B cell (primary cell): ENCODE measurements around the gene SPINDOC.

Source experiments
- CTCF ChIP-seq: fragments of 200-600 bp; IDR thresholded peaks from one replicate; pipeline ENCODE4 v1.8.0; 2022; ENCODE audit warnings: antibody characterized with exemption, mild to moderate bottlenecking
- EZH2 ChIP-seq: IDR thresholded peaks from 2 replicates; pipeline ENCODE4 v1.6.1; 2012; ENCODE audit warnings: borderline replicate concordance, low read depth, mild to moderate bottlenecking, moderate library complexity, low read length; ENCODE audit not compliant: insufficient read depth, poor library complexity, severe bottlenecking

DNA sequence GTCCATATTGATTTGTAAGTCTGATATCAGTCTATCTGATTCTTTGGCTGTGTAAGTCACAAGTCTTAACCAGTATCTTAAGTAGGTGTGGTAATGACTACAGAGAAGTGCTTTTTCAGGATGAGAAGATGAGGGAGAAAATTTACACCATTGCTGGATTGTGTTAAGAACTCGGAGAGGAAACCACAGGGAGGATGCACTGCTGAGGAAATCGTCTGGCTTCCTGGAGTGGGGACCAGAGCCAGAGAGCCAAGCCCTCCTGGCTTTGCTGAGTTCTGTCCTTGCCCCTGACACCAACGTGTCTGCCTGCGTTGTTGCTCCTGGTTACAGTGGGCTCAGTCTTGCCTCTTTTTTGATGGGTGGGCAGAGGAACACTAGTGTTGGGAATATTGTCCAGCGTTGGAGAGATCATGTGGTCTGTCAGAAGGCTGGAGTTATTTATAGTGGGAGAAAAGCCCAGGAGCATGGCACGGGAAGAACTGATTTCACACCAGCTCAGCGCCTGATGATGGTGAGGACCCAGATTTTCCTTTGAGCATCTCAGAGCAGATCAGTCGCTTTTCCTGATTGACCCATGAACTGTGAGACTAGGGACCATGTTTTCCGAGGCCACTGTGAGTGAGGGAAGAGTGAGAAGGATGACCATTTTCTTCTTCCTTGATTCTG is 55.3 kb downstream of the SPINDOC start:
- TF ChIP-seq EZH2 (no peak), CTCF (no peak)
